HEK293T (cell line): ENCODE results near the gene MRPS6.

Experiments used
- CTCF ChIA-PET: fragments of 350-600 bp; formaldehyde crosslinking; extraction: SDS; loops from one replicate; lab custom pipeline; 2021; ENCODE audit warnings: antibody characterized with exemption, inconsistent platforms; lab: Yijun Ruan, JAX
- POLR2A ChIA-PET: fragments of 350-600 bp; formaldehyde crosslinking; extraction: SDS; loops from one replicate; lab custom pipeline; 2020; ENCODE audit warnings: antibody characterized with exemption, inconsistent platforms; lab: Yijun Ruan, JAX
- DNase-seq: peaks from one replicate; pipeline ENCODE4 v3.0.0; 2012; ENCODE audit warnings: mixed read lengths; ENCODE audit errors: extremely low spot score
- ARNT ChIP-seq: fragments of 450-650 bp; IDR thresholded peaks from 2 replicates; pipeline ENCODE4 v1.6.1; 2017; ENCODE audit warnings: mild to moderate bottlenecking
- BHLHE40 ChIP-seq: fragments of 450-650 bp; IDR thresholded peaks from 2 replicates; pipeline ENCODE4 v1.6.1; 2016; ENCODE audit warnings: mild to moderate bottlenecking, moderate library complexity, borderline replicate concordance
- CTBP1 ChIP-seq: fragments of 450-650 bp; IDR thresholded peaks from 2 replicates; pipeline ENCODE4 v1.6.1; 2016; ENCODE audit warnings: borderline replicate concordance
- ELF4 ChIP-seq: fragments of 450-650 bp; IDR thresholded peaks from 2 replicates; pipeline ENCODE4 v1.6.1; 2017; ENCODE audit warnings: antibody characterized with exemption
- FOXA1 ChIP-seq: fragments of 450-650 bp; IDR thresholded peaks from 2 replicates; pipeline ENCODE4 v1.6.1; 2016; ENCODE audit warnings: mild to moderate bottlenecking
- FOXK2 ChIP-seq: fragments of 450-650 bp; IDR thresholded peaks from 2 replicates; pipeline ENCODE4 v1.6.1; 2016; ENCODE audit warnings: mild to moderate bottlenecking
- FOXM1 ChIP-seq: fragments of 450-650 bp; IDR thresholded peaks from 2 replicates; pipeline ENCODE4 v1.6.1; 2017; ENCODE audit warnings: mild to moderate bottlenecking, borderline replicate concordance
- HDGF ChIP-seq: fragments of 450-650 bp; IDR thresholded peaks from 2 replicates; pipeline ENCODE4 v1.6.1; 2017; ENCODE audit warnings: antibody characterized with exemption, borderline replicate concordance
- L3MBTL2 ChIP-seq: fragments of 450-650 bp; conservative IDR thresholded peaks from 2 replicates; pipeline ENCODE4 v1.6.1; 2016; ENCODE audit warnings: mild to moderate bottlenecking
- LEF1 ChIP-seq: fragments of 450-650 bp; IDR thresholded peaks from 2 replicates; pipeline ENCODE4 v1.6.1; 2017; ENCODE audit warnings: mild to moderate bottlenecking, borderline replicate concordance
- NFRKB ChIP-seq: fragments of 450-650 bp; IDR thresholded peaks from 2 replicates; pipeline ENCODE4 v1.6.1; 2016; ENCODE audit warnings: mild to moderate bottlenecking, moderate library complexity
- SP1 ChIP-seq: fragments of 450-650 bp; IDR thresholded peaks from 2 replicates; pipeline ENCODE4 v1.6.1; 2017
- SUZ12 ChIP-seq: fragments of 450-650 bp; IDR thresholded peaks from 2 replicates; pipeline ENCODE4 v1.6.1; 2016; ENCODE audit warnings: mild to moderate bottlenecking
- TARDBP ChIP-seq: fragments of 450-650 bp; IDR thresholded peaks from 2 replicates; pipeline ENCODE4 v1.6.1; 2016
- ZNF384 ChIP-seq: fragments of 450-650 bp; IDR thresholded peaks from 2 replicates; pipeline ENCODE4 v1.6.1; 2016
- TF ChIP-seq, protein P1 (sequence below): fragments of 450-650 bp; IDR thresholded peaks from 2 replicates; pipeline ENCODE4 v1.6.1; 2016

MRPS6 gene

DNA sequence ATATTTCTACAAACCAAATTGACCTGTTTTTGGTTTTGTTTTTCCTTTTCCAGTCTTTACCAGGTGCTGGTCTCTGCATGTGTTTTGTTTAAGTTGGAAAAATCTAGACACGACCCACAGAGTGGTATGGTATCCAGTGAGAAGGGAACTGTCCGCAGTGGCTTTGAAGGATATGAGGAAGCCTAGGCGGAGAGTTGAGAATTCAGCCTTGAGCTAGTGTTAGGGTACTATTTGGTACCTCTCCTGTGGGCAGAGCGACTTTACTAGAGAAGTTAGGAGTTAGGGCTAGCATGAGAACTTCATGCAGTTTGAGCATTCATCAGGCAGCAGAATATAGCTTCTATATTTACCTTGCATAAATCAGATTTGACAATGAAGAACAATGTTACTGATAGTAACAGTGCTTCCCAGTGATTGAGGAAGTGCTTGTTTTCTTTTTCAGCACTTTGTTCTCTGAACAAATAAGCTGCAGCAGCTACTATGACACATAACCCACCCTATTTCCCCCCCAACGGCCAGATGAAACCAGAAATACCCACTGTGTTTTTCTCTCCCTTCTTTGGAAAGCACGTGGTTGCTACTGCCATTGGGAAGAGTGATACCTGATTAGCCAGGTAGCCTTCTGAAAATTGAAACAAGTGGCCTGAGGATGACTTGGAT lies 19.0 kb downstream of the MRPS6 start:
- no peak for TF ChIP-seq LEF1
- TF ChIP-seq ZNF384: no peak
- no peak for TF ChIP-seq SUZ12
- no peak for TF ChIP-seq FOXM1
- no peak for TF ChIP-seq ELF4
- no peak for TF ChIP-seq CTBP1
- no peak for TF ChIP-seq ARNT
- TF ChIP-seq L3MBTL2: no peak
- TF ChIP-seq NFRKB: no peak
- TF ChIP-seq FOXK2: no peak
- no peak for TF ChIP-seq SP1
- no peak for TF ChIP-seq TARDBP
- no peak for TF ChIP-seq BHLHE40
- no peak for TF ChIP-seq HDGF
- POLR2A ChIA-PET: no interaction called here
- CTCF ChIA-PET: interaction anchor here (0.8 to 2.3 kb wide), 6 partner anchors 8 to 1663 kb away, joined by 3 to 10 read pairs (median 5); no protein-coding TSS in a partner anchor
- no peak for DNase-seq

DNA sequence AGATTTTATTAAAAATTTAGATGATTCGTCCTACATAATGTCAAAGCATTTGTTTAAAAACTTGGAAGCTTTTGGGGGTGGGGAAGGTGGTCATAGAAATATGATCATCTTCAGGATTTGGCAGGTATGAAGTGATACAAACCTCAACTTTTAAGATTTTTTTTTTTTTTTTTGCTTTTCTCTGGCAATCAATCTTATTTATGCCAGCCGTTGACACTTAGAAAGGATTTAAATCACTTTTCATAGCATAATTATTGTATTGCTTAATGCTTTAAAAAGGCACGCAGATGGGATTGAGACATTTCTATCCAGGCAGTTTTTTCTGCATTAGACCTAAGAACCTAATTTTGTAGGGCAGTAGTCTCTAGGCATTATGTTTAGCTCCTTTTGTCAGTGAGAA lies 19.7 kb downstream of the MRPS6 start:
- TF ChIP-seq ZNF384: peak; percentile 65
- no peak for TF ChIP-seq FOXK2
- TF ChIP-seq, protein P1, sequence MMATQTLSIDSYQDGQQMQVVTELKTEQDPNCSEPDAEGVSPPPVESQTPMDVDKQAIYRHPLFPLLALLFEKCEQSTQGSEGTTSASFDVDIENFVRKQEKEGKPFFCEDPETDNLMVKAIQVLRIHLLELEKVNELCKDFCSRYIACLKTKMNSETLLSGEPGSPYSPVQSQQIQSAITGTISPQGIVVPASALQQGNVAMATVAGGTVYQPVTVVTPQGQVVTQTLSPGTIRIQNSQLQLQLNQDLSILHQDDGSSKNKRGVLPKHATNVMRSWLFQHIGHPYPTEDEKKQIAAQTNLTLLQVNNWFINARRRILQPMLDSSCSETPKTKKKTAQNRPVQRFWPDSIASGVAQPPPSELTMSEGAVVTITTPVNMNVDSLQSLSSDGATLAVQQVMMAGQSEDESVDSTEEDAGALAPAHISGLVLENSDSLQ: peak; percentile 79
- CTCF ChIA-PET: interaction anchor here (0.8 to 1.5 kb wide), 3 partner anchors 29 to 168 kb away, joined by 3 to 7 read pairs (median 7); no protein-coding TSS in a partner anchor
- DNase-seq: no peak
- POLR2A ChIA-PET: no interaction called here

DNA sequence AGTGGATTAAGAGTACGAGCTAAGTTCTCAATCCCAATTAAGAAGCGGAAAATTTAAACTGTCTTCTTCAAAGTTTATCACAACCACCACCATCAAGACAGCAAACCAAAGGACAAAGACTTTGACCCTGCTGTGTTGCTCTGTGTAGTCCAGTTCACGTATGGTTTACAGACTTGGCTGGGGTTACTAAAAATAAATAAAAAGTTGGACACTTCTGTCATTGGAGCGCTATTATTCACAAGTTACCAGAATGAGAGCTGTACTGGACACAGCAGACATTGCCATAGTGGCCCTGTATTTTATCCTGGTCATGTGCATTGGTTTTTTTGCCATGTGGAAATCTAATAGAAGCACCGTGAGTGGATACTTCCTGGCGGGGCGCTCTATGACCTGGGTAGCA lies 21.6 kb downstream of the MRPS6 start:
- ChIA-PET CTCF (no interaction called here), POLR2A (no interaction called here)
- DNase-seq: no peak
- TF ChIP-seq SP1 (no peak), ZNF384 (no peak), HDGF (no peak), CTBP1 (no peak), BHLHE40 (no peak), ELF4 (no peak), L3MBTL2 (no peak), ARNT (no peak), NFRKB (no peak), FOXA1 (no peak), FOXK2 (no peak), TARDBP (no peak), FOXM1 (no peak), SUZ12 (no peak), LEF1 (no peak)
- TF ChIP-seq, protein P1: no peak

DNA sequence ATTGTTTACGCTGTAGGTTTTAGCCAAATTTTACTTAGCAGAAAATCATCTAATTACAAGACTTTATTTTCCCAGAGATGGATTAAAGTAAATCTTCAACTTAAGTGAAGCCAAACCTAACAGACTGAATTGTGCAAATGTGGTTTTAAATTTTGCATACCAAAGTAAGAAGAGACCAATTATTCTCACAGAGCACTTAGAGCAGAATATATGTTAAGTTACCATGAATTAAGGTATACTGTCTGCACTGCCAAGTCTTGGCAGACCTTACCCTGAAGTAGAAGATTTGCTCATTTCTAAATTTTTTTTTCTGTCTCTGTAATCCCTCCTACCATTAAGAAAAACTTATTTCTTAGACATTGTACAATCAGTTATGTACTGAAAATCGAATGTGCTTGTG lies 24.1 kb downstream of the MRPS6 start:
- DNase-seq: no peak
- no peak for TF ChIP-seq BHLHE40
- ChIA-PET POLR2A (no interaction called here), CTCF (no interaction called here)

DNA sequence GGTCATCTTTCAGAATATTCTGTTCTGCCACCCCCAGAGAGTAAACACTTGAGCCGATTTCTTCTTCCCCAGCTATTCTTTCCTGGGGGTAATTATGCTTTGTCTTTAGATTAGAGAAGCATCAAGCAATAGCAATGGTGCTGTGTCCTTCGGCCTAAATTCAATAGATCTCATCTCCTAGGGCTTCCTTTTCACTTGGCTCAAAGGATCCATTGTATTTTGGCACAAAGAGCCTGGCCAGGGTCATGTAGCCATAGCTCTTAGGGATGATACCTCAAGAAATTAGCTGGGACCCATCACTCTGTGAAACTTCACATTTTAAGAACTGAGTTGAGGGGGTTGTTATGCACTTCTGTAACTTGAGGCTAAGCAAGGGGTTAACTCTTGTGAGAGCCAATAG lies 27.0 kb downstream of the MRPS6 start:
- DNase-seq: no peak
- POLR2A ChIA-PET: no interaction called here
- CTCF ChIA-PET: interaction anchor here (0.6 to 1.9 kb wide), 2 partner anchors 9 to 11 kb away, joined by 3 to 10 read pairs; no protein-coding TSS in a partner anchor
- TF ChIP-seq SP1: no peak
- no peak for TF ChIP-seq HDGF
- no peak for TF ChIP-seq TARDBP
- no peak for TF ChIP-seq ZNF384
- TF ChIP-seq NFRKB: no peak
- TF ChIP-seq CTBP1: no peak
- TF ChIP-seq SUZ12: no peak
- no peak for TF ChIP-seq FOXM1

DNA sequence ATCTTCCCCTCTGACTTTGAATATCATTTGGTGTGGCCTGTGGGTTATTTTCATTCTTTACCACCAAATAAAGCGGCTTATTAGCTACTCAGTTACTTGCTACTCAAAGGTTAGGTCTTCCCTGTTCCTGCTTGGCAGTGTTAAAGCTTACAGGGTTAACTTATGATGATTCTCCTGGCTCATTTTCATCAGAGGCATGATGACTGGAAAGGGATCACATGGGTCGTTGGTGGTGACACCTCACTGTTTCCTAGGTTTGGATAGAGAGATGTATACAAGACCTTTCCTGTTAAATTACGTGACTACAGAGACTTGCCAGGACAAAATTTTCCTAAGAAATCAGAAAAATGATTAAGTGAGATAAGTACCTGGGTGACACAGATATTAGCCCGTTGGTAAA lies 27.4 kb downstream of the MRPS6 start:
- ChIA-PET CTCF (interaction anchor here (0.6 to 1.9 kb wide), 2 partner anchors 9 to 11 kb away, joined by 3 to 10 read pairs; no protein-coding TSS in a partner anchor), POLR2A (no interaction called here)
- no peak for DNase-seq
- TF ChIP-seq SUZ12 (no peak), ZNF384 (no peak), ELF4 (no peak), CTBP1 (no peak), NFRKB (no peak), FOXA1 (no peak), HDGF (no peak), FOXM1 (no peak), ARNT (no peak), BHLHE40 (no peak), LEF1 (no peak), TARDBP (no peak), FOXK2 (no peak), L3MBTL2 (no peak), SP1 (no peak)
- TF ChIP-seq, protein P1: no peak
